Sigmoid colon (tissue), 4 donors: ENCODE measurements around the gene JMJD1C.

Experiments used
- POLR2A ChIP-seq, 2 donors: fragments of 450-650 bp; IDR thresholded peaks; one replicate each; pipeline ENCODE4 v1.6.1; 2016; ENCODE audit warnings: antibody characterized with exemption in 2 of 2, mild to moderate bottlenecking in 2 of 2, moderate library complexity in 2 of 2
- POLR2AphosphoS5 ChIP-seq, 4 donors: sonication (generic); formaldehyde crosslinking; IDR thresholded peaks; one replicate each; pipeline ENCODE4 v1.6.1; 2017; ENCODE audit warnings: antibody characterized with exemption in 4 of 4
- TF ChIP-seq, protein P1 (sequence below), 4 experiments: fragments of 450-650 bp in 3 of 4; fragments of 200-600 bp in 1 of 4; IDR thresholded peaks; one replicate each; pipeline ENCODE4 v1.5.1; 2016 to 2019; ENCODE audit warnings: antibody characterized with exemption in 4 of 4, mild to moderate bottlenecking in 3 of 4, moderate library complexity in 2 of 4

DNA sequence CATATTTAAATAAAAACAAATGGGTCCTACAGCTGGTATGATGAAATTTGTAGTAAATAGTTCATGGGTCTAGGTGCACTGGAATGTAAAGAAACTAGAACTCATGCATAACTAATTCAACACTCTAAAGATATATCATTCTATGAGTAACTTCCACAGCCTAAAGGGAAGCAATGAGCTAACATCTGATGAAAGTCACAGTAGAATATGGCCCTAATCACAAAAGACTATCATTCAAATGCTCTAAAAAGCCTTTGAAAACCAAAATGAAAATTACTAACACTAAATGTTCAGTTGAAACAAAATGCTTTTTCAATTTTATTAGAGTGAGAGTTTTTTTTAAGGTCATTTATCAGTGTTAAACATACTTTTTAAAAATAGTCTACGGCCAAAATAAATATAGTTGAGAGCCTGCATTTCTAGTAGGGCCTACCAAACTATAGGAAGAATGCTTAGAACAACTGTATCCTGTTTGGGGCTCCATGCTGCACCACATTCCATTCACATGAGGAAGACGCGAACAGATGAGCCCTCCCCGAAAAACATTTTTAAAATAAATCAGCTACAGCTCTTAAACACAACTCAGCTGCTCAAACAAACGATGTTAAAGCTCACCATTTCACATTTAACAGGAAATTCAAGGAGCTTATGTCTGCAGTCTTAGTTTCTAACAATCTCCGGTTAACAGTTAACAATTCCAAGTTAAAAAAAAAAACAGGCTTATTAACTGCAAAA is 198.2 kb downstream of the JMJD1C start:
- TF ChIP-seq, protein P1, sequence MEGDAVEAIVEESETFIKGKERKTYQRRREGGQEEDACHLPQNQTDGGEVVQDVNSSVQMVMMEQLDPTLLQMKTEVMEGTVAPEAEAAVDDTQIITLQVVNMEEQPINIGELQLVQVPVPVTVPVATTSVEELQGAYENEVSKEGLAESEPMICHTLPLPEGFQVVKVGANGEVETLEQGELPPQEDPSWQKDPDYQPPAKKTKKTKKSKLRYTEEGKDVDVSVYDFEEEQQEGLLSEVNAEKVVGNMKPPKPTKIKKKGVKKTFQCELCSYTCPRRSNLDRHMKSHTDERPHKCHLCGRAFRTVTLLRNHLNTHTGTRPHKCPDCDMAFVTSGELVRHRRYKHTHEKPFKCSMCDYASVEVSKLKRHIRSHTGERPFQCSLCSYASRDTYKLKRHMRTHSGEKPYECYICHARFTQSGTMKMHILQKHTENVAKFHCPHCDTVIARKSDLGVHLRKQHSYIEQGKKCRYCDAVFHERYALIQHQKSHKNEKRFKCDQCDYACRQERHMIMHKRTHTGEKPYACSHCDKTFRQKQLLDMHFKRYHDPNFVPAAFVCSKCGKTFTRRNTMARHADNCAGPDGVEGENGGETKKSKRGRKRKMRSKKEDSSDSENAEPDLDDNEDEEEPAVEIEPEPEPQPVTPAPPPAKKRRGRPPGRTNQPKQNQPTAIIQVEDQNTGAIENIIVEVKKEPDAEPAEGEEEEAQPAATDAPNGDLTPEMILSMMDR (IDR thresholded peaks at IDR 0.05) = no peak
- no peak for TF ChIP-seq POLR2A (IDR thresholded peaks at IDR 0.05)
- peak in 3 of 4 donors; percentile 6 to 45 (median 43) for TF ChIP-seq POLR2AphosphoS5 (IDR thresholded peaks at IDR 0.05)
